ENCODE data around the gene ZNF813. TPM values are rescaled to one million over a fixed set of nuclear protein-coding genes. Genes with fewer than 3 reads are reported as not detected.

Gene ZNF813
- total RNA-seq, 4 donors from 2014 or later: 2.4 to 4.7 (median 3.6) TPM

Other genes with a start within 250 kb of the ZNF813 start
- gene ZNF677, start 212.9 kb upstream of the ZNF813 start, total RNA-seq: 10 to 100 TPM; 11.1 to 24.3 (median 18.3) TPM
- not detected for gene VN1R2, start 209.4 kb upstream of the ZNF813 start, total RNA-seq
- not detected for gene VN1R4, start 200.0 kb upstream of the ZNF813 start, total RNA-seq
- 1 to 10 TPM; 4.2 to 7.1 (median 5.2) TPM for gene ZNF845, start 134.0 kb upstream of the ZNF813 start, total RNA-seq
- 10 to 100 TPM in 3 of 4 donors, 1 to 10 TPM in 1; 6.4 to 48.2 (median 16.0) TPM for gene ZNF525, start 102.0 kb upstream of the ZNF813 start, total RNA-seq
- gene ZNF765, start 72.6 kb upstream of the ZNF813 start, total RNA-seq: 10 to 100 TPM in 1 of 4 donors, 1 to 10 TPM in 3; 6.0 to 19.7 (median 7.7) TPM
- gene ZNF761, start 35.7 kb upstream of the ZNF813 start, total RNA-seq: 10 to 100 TPM in 2 of 4 donors, 1 to 10 TPM in 2; 6.4 to 16.1 (median 9.6) TPM
- 10 to 100 TPM; 20.5 to 41.1 (median 27.8) TPM for gene ZNF331, start 70.4 kb downstream of the ZNF813 start, total RNA-seq
- not detected for gene DPRX, start 164.3 kb downstream of the ZNF813 start, total RNA-seq